Mesothelial cell of epicardium (in vitro differentiated cells): ENCODE measurements around the gene RSRC1. TPM values are rescaled to one million over a fixed set of nuclear protein-coding genes. Genes with fewer than 3 reads are reported as not detected.
A peak's percentile ranks its signal among the peaks of the same experiment; 100 is the strongest.

ENCODE experiments used
- DNase-seq, 2 experiments: peaks; one replicate each; pipeline ENCODE4 v3.0.0; 2021; ENCODE audit warnings: low spot score in 2 of 2; ENCODE audit not compliant: unreplicated experiment in 2 of 2
- H3K27ac Mint-ChIP-seq: 2 replicates; pipeline ENCODE4 v1.8.0; 2021; ENCODE audit warnings: mixed read lengths
- H3K27me3 Mint-ChIP-seq: 2 replicates; pipeline ENCODE4 v1.8.0; 2021; ENCODE audit warnings: low read depth, mixed read lengths
- H3K36me3 Mint-ChIP-seq: 2 replicates; pipeline ENCODE4 v1.8.0; 2021; ENCODE audit warnings: mixed read lengths
- H3K4me1 Mint-ChIP-seq: 2 replicates; pipeline ENCODE4 v1.8.0; 2021; ENCODE audit warnings: mixed read lengths
- H3K4me3 Mint-ChIP-seq: 2 replicates; pipeline ENCODE4 v1.8.0; 2021; ENCODE audit warnings: mild to moderate bottlenecking, moderate library complexity, mixed read lengths
- H3K9me3 Mint-ChIP-seq: 2 replicates; pipeline ENCODE4 v1.8.0; 2021; ENCODE audit warnings: mixed read lengths
- CTCF ChIP-seq: fragments of 200-600 bp; sonication (generic); IDR thresholded peaks from one replicate; pipeline ENCODE4 v1.5.0; 2021; ENCODE audit warnings: antibody characterized with exemption; ENCODE audit not compliant: unreplicated experiment
- total RNA-seq: library from RNA; stranded (reverse); gene quantifications from 3 replicates; pipeline ENCODE4 v1.2.1, GENCODE V29; 2021

RSRC1 gene
- total RNA-seq, 1 donor from 2014 or later: 34.9 TPM

GRCh38 chr3:158106766-158107471 lies 3.0 kb upstream of the RSRC1 start:
- Mint-ChIP-seq H3K4me1 (peaks cover 44% of the 10 kb centered on the region), H3K36me3 (no peaks in the 10 kb centered on the region), H3K9me3 (no peaks in the 10 kb centered on the region), H3K27ac (no peak overlapping the region), H3K4me3 (no peak overlapping the region), H3K27me3 (peaks cover 79% of the 10 kb centered on the region)
- peak in 1 of 2 experiments; percentile 48 for DNase-seq
- TF ChIP-seq CTCF: no peak

- no peaks in the 10 kb centered on the region for H3K36me3 Mint-ChIP-seq
- DNase-seq: no peak
- H3K4me3 Mint-ChIP-seq: no peak overlapping the region
- no peaks in the 10 kb centered on the region for H3K9me3 Mint-ChIP-seq
- peaks cover 70% of the 10 kb centered on the region for H3K27me3 Mint-ChIP-seq
- peaks cover 43% of the 10 kb centered on the region for H3K4me1 Mint-ChIP-seq
- no peak for TF ChIP-seq CTCF
- H3K27ac Mint-ChIP-seq: no peak overlapping the region
These were observed 2.1 kb upstream of the RSRC1 start for GRCh38 chr3:158107605-158108444.

- Mint-ChIP-seq H3K9me3 (no peaks in the 10 kb centered on the region), H3K4me3 (peak overlapping the region; percentile 27), H3K27ac (no peak overlapping the region), H3K27me3 (peaks cover 63% of the 10 kb centered on the region), H3K36me3 (peaks cover under 1% of the 10 kb centered on the region), H3K4me1 (peaks cover 39% of the 10 kb centered on the region)
- TF ChIP-seq CTCF: no peak
- no peak for DNase-seq
These were observed 1.4 kb upstream of the RSRC1 start for GRCh38 chr3:158108445-158108985.

DNA sequence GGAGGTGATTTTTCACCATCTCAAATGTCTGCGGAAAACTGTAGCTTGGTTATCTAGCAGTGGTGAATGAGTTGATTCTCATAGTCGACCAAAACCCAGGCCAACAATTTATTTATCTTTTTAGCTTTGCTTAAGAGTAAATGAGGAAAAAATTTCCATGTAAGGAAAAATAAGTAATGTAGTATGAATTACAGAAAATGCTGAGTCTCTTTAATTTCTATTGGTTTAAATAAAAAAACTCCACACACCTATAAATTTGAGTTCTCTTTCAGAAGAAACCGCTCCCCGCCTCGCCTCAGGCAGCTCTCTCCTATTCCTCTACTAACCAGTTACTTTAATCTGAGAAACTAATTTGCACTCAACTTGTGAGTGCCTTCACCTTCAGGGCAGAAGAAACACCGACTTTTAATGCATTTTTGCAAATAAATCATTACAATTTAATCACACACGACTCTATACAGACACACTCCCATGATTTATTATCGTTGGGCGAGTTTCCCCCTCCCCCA lies 540 bp upstream of the RSRC1 start:
- Mint-ChIP-seq H3K9me3 (peaks cover 8% of the 10 kb centered on the region), H3K27me3 (peaks cover 55% of the 10 kb centered on the region), H3K27ac (peak overlapping the region; percentile 91), H3K4me3 (peak overlapping the region; percentile 87), H3K36me3 (peaks cover 8% of the 10 kb centered on the region), H3K4me1 (peaks cover 32% of the 10 kb centered on the region)
- TF ChIP-seq CTCF: no peak
- DNase-seq: no peak

DNA sequence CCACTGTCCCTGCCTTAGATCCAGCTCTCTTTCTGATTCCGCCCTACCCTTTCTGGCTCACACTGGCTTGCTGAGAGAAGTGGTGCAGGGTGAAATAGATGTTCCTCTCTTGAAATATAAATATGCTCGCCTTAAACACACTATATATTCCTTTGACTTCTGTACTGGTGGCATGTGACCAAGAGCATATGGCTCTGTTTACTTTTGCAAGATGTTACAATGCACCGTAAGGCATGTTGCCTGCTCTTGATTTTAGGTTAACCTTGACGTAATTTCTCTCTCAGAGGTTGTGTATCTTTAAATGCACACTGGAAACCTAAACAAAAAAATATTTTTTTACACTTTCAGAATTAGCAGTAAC lies 749 bp downstream of the RSRC1 start:
- H3K4me3 Mint-ChIP-seq: peak overlapping the region; percentile 87
- peaks cover 32% of the 10 kb centered on the region for H3K4me1 Mint-ChIP-seq
- no peak for DNase-seq
- H3K27ac Mint-ChIP-seq: peak overlapping the region; percentile 91
- H3K9me3 Mint-ChIP-seq: peaks cover 11% of the 10 kb centered on the region
- peaks cover 8% of the 10 kb centered on the region for H3K36me3 Mint-ChIP-seq
- no peak for TF ChIP-seq CTCF
- H3K27me3 Mint-ChIP-seq: peaks cover 42% of the 10 kb centered on the region
